Ishikawa (cell line): Measurements from ENCODE around the gene NR6A1.

Experiments
- CEBPB ChIP-seq: IDR thresholded peaks from 2 replicates; pipeline ENCODE4 v1.6.1; 2012
- CREB1 ChIP-seq: IDR thresholded peaks from 2 replicates; pipeline ENCODE4 v1.6.1; 2012; ENCODE audit warnings: low read depth
- EGR1 ChIP-seq: IDR thresholded peaks from 2 replicates; pipeline ENCODE4 v1.6.1; 2012
- EP300 ChIP-seq: IDR thresholded peaks from 2 replicates; pipeline ENCODE4 v1.6.1; 2012; ENCODE audit warnings: borderline replicate concordance
- FOXM1 ChIP-seq: IDR thresholded peaks from 2 replicates; pipeline ENCODE4 v1.6.1; 2012; ENCODE audit warnings: low read depth, borderline replicate concordance
- NFIC ChIP-seq: IDR thresholded peaks from 2 replicates; pipeline ENCODE4 v1.6.1; 2012
- RAD21 ChIP-seq: IDR thresholded peaks from 2 replicates; pipeline ENCODE4 v1.6.1; 2012; ENCODE audit warnings: low read depth
- TAF1 ChIP-seq: IDR thresholded peaks from 2 replicates; pipeline ENCODE4 v1.6.1; 2012; ENCODE audit warnings: low read depth, mild to moderate bottlenecking
- TCF12 ChIP-seq: IDR thresholded peaks from 2 replicates; pipeline ENCODE4 v1.6.1; 2012; ENCODE audit warnings: low read depth
- TEAD4 ChIP-seq: IDR thresholded peaks from 2 replicates; pipeline ENCODE4 v1.6.1; 2012
- USF1 ChIP-seq: IDR thresholded peaks from 2 replicates; pipeline ENCODE4 v1.6.1; 2012
- YY1 ChIP-seq: IDR thresholded peaks from 2 replicates; pipeline ENCODE4 v1.6.1; 2012; ENCODE audit warnings: low read depth
- ZBTB7A ChIP-seq: IDR thresholded peaks from 2 replicates; pipeline ENCODE4 v1.6.1; 2012; ENCODE audit warnings: low read depth
- TF ChIP-seq, protein P1 (sequence below): IDR thresholded peaks from 2 replicates; pipeline ENCODE4 v1.6.1; 2012
- TF ChIP-seq, protein P2 (sequence below): IDR thresholded peaks from 2 replicates; pipeline ENCODE4 v1.6.1; 2012; ENCODE audit warnings: low read depth, mild to moderate bottlenecking

The NR6A1 gene

GRCh38 chr9:124493218-124493617 is 277.9 kb downstream of the NR6A1 start:
- TF ChIP-seq RAD21 (no peak), TCF12 (no peak), CREB1 (no peak)

GRCh38 chr9:124492818-124493217 is 278.3 kb downstream of the NR6A1 start:
- TF ChIP-seq, protein P1, sequence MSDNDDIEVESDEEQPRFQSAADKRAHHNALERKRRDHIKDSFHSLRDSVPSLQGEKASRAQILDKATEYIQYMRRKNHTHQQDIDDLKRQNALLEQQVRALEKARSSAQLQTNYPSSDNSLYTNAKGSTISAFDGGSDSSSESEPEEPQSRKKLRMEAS: no peak
- TF ChIP-seq RAD21 (no peak), NFIC (no peak), TAF1 (no peak), CREB1 (no peak)

GRCh38 chr9:124491049-124491975 is 279.8 kb downstream of the NR6A1 start:
- TF ChIP-seq TCF12 (no peak), EGR1 (no peak), NFIC (no peak), TEAD4 (no peak), FOXM1 (no peak), EP300 (no peak)

GRCh38 chr9:124490004-124490403 is 281.1 kb downstream of the NR6A1 start:
- no peak for TF ChIP-seq ZBTB7A
- TF ChIP-seq EGR1: no peak
- TF ChIP-seq YY1: no peak
- TF ChIP-seq TAF1: no peak
- TF ChIP-seq RAD21: no peak
- no peak for TF ChIP-seq TEAD4
- TF ChIP-seq NFIC: no peak

- TF ChIP-seq, protein P2, sequence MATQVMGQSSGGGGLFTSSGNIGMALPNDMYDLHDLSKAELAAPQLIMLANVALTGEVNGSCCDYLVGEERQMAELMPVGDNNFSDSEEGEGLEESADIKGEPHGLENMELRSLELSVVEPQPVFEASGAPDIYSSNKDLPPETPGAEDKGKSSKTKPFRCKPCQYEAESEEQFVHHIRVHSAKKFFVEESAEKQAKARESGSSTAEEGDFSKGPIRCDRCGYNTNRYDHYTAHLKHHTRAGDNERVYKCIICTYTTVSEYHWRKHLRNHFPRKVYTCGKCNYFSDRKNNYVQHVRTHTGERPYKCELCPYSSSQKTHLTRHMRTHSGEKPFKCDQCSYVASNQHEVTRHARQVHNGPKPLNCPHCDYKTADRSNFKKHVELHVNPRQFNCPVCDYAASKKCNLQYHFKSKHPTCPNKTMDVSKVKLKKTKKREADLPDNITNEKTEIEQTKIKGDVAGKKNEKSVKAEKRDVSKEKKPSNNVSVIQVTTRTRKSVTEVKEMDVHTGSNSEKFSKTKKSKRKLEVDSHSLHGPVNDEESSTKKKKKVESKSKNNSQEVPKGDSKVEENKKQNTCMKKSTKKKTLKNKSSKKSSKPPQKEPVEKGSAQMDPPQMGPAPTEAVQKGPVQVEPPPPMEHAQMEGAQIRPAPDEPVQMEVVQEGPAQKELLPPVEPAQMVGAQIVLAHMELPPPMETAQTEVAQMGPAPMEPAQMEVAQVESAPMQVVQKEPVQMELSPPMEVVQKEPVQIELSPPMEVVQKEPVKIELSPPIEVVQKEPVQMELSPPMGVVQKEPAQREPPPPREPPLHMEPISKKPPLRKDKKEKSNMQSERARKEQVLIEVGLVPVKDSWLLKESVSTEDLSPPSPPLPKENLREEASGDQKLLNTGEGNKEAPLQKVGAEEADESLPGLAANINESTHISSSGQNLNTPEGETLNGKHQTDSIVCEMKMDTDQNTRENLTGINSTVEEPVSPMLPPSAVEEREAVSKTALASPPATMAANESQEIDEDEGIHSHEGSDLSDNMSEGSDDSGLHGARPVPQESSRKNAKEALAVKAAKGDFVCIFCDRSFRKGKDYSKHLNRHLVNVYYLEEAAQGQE: no peak
- no peak for TF ChIP-seq EP300
- TF ChIP-seq TAF1: no peak
- TF ChIP-seq, protein P1: no peak
- TF ChIP-seq FOXM1: no peak
- TF ChIP-seq ZBTB7A: no peak
- no peak for TF ChIP-seq CEBPB
- TF ChIP-seq CREB1: no peak
- TF ChIP-seq EGR1: no peak
- TF ChIP-seq RAD21: no peak
- no peak for TF ChIP-seq USF1
- TF ChIP-seq NFIC: no peak
- no peak for TF ChIP-seq YY1
- no peak for TF ChIP-seq TEAD4
- TF ChIP-seq TCF12: no peak
Measured at GRCh38 chr9:124489222-124489621, 281.9 kb downstream of the NR6A1 start.

GRCh38 chr9:124488641-124489210 is 282.4 kb downstream of the NR6A1 start:
- TF ChIP-seq EGR1 (no peak), YY1 (no peak), ZBTB7A (no peak), CEBPB (no peak), RAD21 (no peak), USF1 (no peak), TCF12 (no peak), CREB1 (no peak), EP300 (no peak), TAF1 (no peak), TEAD4 (no peak)
- TF ChIP-seq, protein P2: no peak
